Measurements from ENCODE around the gene OSBPL5. TPM values are rescaled to one million over a fixed set of nuclear protein-coding genes. Genes with fewer than 3 reads are reported as not detected.

The OSBPL5 gene
- total and polyA plus RNA-seq, 9 of the 15 experiments (the other 6 are each of a cell fraction or from before 2014, with no cell fraction given) = 0.06 to 14.8 (median 3.2) TPM

DNA sequence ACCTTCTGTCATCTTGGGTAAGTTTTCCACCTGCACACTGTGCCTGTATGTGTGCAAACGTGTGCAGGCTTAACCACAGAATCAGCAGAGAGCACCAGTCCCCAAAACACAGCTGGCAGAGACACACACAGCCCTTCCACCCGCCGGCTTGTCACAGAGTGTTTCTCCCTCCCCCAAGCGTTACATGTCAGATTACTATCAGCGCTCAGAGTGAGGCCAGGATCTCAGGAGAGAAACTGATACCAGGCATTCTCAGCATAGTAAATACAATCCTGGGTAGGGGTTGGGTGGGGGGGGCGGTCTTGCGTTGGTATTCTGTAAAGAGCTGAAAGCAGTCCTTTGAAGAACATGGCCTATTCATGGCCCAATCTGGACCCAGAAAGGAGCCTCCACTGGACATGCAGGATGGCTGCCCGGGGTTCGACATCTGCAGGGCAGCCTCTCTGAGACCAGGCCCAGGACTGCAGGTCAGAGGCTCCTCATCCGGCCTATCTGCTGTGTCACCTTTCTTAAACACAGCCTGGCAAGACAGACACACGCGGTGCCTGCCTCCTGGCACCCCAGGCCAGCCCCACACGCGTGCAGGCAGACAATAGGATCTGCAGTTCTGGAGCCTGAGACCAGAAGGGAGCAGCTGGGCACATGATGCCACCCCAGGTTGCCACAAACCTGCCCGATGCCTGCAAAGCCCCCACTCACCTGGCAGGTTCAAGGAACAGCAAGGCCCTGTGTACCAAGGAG, 1.7 kb downstream of the OSBPL5 start (continued):
- TF ChIP-seq, protein P1, sequence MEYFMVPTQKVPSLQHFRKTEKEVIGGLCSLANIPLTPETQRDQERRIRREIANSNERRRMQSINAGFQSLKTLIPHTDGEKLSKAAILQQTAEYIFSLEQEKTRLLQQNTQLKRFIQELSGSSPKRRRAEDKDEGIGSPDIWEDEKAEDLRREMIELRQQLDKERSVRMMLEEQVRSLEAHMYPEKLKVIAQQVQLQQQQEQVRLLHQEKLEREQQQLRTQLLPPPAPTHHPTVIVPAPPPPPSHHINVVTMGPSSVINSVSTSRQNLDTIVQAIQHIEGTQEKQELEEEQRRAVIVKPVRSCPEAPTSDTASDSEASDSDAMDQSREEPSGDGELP (CRISPR knock-in tag; IDR thresholded peaks at IDR 0.05; ENCODE audit: borderline replicate concordance) = peak; percentile 41; the same call in 1 of the 2 replicates
- peak in 1 of 2 experiments; percentile 64; a peak in 2 of 4 replicates for TF ChIP-seq RCOR1 (IDR thresholded peaks at IDR 0.05; ENCODE audit: borderline replicate concordance in 1 of 2, low read depth in 2 of 2, low read length in 2 of 2)
- TF ChIP-seq, protein P2, sequence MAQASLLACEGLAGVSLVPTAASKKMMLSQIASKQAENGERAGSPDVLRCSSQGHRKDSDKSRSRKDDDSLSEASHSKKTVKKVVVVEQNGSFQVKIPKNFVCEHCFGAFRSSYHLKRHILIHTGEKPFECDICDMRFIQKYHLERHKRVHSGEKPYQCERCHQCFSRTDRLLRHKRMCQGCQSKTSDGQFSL (CRISPR knock-in tag; IDR thresholded peaks at IDR 0.05) = no peak
- TF ChIP-seq, protein P2 (tag; IDR thresholded peaks at IDR 0.05) = peak in 1 of 2 experiments; percentile 37; a peak in 1 of 4 replicates

DNA sequence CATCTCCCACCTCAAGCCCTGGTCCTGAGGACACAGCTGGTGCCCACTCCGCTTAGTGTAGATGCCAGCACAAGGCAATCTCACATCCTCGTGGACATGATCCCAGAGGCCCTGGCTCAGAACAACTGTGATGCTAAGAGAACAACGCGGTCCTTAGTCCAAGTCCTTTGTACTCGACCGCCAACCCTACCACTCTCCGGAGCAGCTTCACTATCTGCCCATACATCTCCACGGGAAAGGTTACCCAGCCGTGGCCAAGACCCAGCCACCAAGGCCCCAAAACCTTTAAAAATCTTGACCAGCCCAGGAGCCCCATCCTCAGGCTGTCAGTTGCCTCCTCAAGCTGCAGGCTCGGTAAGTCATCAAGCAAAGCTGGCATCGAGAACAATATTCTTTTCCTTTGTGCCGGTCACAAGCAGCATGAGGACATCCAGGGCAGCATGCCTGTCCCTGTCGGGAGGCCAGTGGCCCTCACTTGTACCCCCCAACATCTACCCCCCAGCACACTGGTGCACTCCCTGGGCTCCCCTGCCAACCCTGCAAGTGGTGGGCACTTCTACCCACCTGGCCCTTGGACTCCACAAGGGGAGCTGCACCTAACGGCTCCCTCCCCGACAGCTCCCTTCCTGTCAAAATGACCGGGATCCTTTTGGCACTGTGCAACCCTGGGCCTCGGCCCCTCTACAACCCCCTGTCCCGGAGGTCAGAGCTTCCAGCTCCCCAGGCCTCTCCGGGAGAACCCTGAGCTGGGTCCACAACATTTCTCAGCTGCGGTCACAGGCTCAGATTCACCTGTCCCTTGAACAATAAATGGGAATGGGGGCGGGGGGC, 2.5 kb downstream of the OSBPL5 start:
- POLR2A ChIA-PET = interaction anchor here (0.8 to 1.3 kb wide), 2 partner anchors 11 to 12 kb away, joined by 3 to 7 read pairs; no protein-coding TSS in a partner anchor
- no peak overlapping the region for H3K4me2 ChIP-seq (ENCODE audit: insufficient read depth, low read length)
- H4K20me1 ChIP-seq (replicated peaks; ENCODE audit: control insufficient read depth, insufficient read depth, low read length) = peaks cover 29% of the 10 kb centered on the region
- TF ChIP-seq ZNF445 (CRISPR knock-in tag; IDR thresholded peaks at IDR 0.05; ENCODE audit: low read depth) (no peak), PCBP1 (IDR thresholded peaks at IDR 0.05; ENCODE audit: low read depth, low read length, poor library complexity, severe bottlenecking) (no peak)
- TF ChIP-seq, protein P3, sequence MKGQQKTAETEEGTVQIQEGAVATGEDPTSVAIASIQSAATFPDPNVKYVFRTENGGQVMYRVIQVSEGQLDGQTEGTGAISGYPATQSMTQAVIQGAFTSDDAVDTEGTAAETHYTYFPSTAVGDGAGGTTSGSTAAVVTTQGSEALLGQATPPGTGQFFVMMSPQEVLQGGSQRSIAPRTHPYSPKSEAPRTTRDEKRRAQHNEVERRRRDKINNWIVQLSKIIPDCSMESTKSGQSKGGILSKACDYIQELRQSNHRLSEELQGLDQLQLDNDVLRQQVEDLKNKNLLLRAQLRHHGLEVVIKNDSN (CRISPR knock-in tag; IDR thresholded peaks at IDR 0.05) = no peak
- H3K9ac ChIP-seq (ENCODE audit: insufficient read depth in 1 of 2, low read depth in 2 of 2, low read length in 2 of 2) = peak overlapping the region in 1 of 2 experiments; percentile 10; a peak in 1 of 4 replicates
- H3K4me3 ChIP-seq = no peak overlapping the region
- CTCF ChIA-PET (ENCODE audit: low intra/inter-chr PET ratio) = no interaction called here
- in situ Hi-C loops (cut with MboI) (no loop called here), intact Hi-C loops (cut with micrococcal nuclease) (loop anchor here (10.0 kb wide), 1 partner anchor 48 kb away; no protein-coding TSS in a partner anchor)
- 83% methylated on average over 20 of the region's 21 CpGs for WGBS (ENCODE audit: insufficient coverage, low coverage, missing lambda C conversion rate)
- H2AFZ ChIP-seq (ENCODE audit: low read depth, low read length) = no peak overlapping the region
- H3K79me2 ChIP-seq (ENCODE audit: control insufficient read depth, insufficient read depth, low read length) = peaks cover 32% of the 10 kb centered on the region
- DNase-seq (ENCODE audit: extremely low read depth in 1 of 4, low spot score in 3 of 4) = no peak
- no peaks in the 10 kb centered on the region for H3K27me3 ChIP-seq (ENCODE audit: control insufficient read depth in 2 of 2, insufficient read depth in 2 of 2, low read length in 2 of 2)
- peaks cover 4% of the 10 kb centered on the region for H3K9me1 ChIP-seq (ENCODE audit: control insufficient read depth, insufficient read depth, low read length)
- no peak overlapping the region for H3K27ac ChIP-seq (ENCODE audit: extremely low read depth, low read depth, low read length)
- H3K9me3 ChIP-seq (replicated peaks; ENCODE audit: control insufficient read depth, insufficient read depth, low read depth, low read length) = no peaks in the 10 kb centered on the region
- no peaks in the 10 kb centered on the region for H3K36me3 ChIP-seq (ENCODE audit: control insufficient read depth, insufficient read depth, low read length)
- TSS peak; percentile 52 for BruUV-seq (replicated peaks)
- peaks cover 23 to 80% of the 10 kb centered on the region in 2 experiments for H3K4me1 ChIP-seq (replicated peaks in 1 of 2; ENCODE audit: control insufficient read depth in 2 of 2, insufficient read depth in 2 of 2, low read length in 2 of 2)
- FAIRE-seq = no peak
- no peak for ATAC-seq
